Fibroblast of lung (primary cell): ENCODE data around the gene SLC13A1. TPM values are rescaled to one million over a fixed set of nuclear protein-coding genes. Genes with fewer than 3 reads are reported as not detected.

Source experiments
- DNase-seq, 2 donors: peaks; one replicate each; pipeline versions ENCODE4 v3.0.0 to v3.0.0-alpha.2; 2010; ENCODE audit warnings: low read depth in 2 of 2
- H2AFZ ChIP-seq: 2 replicates; pipeline ENCODE4 v1.5.1; 2012; ENCODE audit warnings: low read length, control low read depth, inconsistent platforms
- H3K27ac ChIP-seq: 2 replicates; pipeline ENCODE4 v1.5.1; 2011; ENCODE audit warnings: low read length, control low read depth; ENCODE audit not compliant: insufficient read depth
- H3K27me3 ChIP-seq: 2 replicates; pipeline ENCODE4 v1.5.1; 2011; ENCODE audit warnings: mild to moderate bottlenecking, low read length; ENCODE audit not compliant: control insufficient read depth, insufficient read depth
- H3K36me3 ChIP-seq: 2 replicates; pipeline ENCODE4 v1.5.1; 2011; ENCODE audit warnings: low read length; ENCODE audit not compliant: control insufficient read depth, insufficient read depth
- H3K4me1 ChIP-seq: 2 replicates; pipeline ENCODE4 v1.5.1; 2011; ENCODE audit warnings: low read length; ENCODE audit not compliant: control insufficient read depth, insufficient read depth; ENCODE audit errors: extremely low read depth
- H3K4me2 ChIP-seq: 2 replicates; pipeline ENCODE4 v1.5.1; 2011; ENCODE audit warnings: low read length, control low read depth; ENCODE audit not compliant: insufficient read depth; ENCODE audit errors: extremely low read depth
- H3K4me3 ChIP-seq, 4 experiments: fragments of 200-600 bp in 1 of 4; sonication (generic) in 1 of 4; replicated peaks in 1 of 4; 2 replicates each; pipeline ENCODE4 v1.5.1; 2011 to 2016; ENCODE audit warnings: low read length in 4 of 4, low read depth in 3 of 4, mild to moderate bottlenecking in 3 of 4, control low read depth in 2 of 4, inconsistent platforms in 1 of 4, mixed read lengths in 1 of 4; ENCODE audit not compliant: insufficient read depth in 1 of 4; ENCODE audit errors: control extremely low read depth in 1 of 4
- H3K79me2 ChIP-seq: 2 replicates; pipeline ENCODE4 v1.5.1; 2012; ENCODE audit warnings: mild to moderate bottlenecking, low read length, inconsistent platforms; ENCODE audit not compliant: control insufficient read depth, insufficient read depth
- H3K9ac ChIP-seq: 2 replicates; pipeline ENCODE4 v1.5.1; 2011; ENCODE audit warnings: mild to moderate bottlenecking, low read length, control low read depth; ENCODE audit not compliant: insufficient read depth
- H3K9me3 ChIP-seq: 2 replicates; pipeline ENCODE4 v1.5.1; 2012; ENCODE audit warnings: low read depth, low read length; ENCODE audit not compliant: control insufficient read depth, insufficient read depth
- H4K20me1 ChIP-seq: 2 replicates; pipeline ENCODE4 v1.5.1; 2011; ENCODE audit warnings: low read length; ENCODE audit not compliant: control insufficient read depth, insufficient read depth; ENCODE audit errors: extremely low read depth
- CTCF ChIP-seq, 2 donors: IDR thresholded peaks in 1 of 2; conservative IDR thresholded peaks in 1 of 2; 1 replicate in 1 of 2; 2 replicates in 1 of 2; pipeline ENCODE4 v1.5.1; 2011 to 2012; ENCODE audit warnings: low read length in 2 of 2, control low read depth in 1 of 2, inconsistent platforms in 1 of 2, low read depth in 1 of 2, mild to moderate bottlenecking in 1 of 2
- EZH2 ChIP-seq: IDR thresholded peaks from 2 replicates; pipeline ENCODE4 v1.5.1; 2012; ENCODE audit warnings: low read length, control low read depth, mild to moderate bottlenecking; ENCODE audit errors: missing control alignments
- polyA plus RNA-seq, 2 donors: library from polyadenylated mRNA; depleted of rRNA in 1 of 2; stranded (reverse) in 1 of 2; unstranded in 1 of 2; fragments of >200 nt; gene quantifications; 2 replicates each; pipeline ENCODE4 v1.2.1, GENCODE V29; 2011 to 2012; ENCODE audit warnings: missing spikeins in 1 of 2
- total RNA-seq: library from RNA; depleted of rRNA; stranded (reverse); fragments of >200 nt; gene quantifications from 2 replicates; pipeline ENCODE4 v1.2.1, GENCODE V29; 2014

The SLC13A1 gene
- total and polyA plus RNA-seq, 2 donors (not counting 1 experiment from before 2014, with no cell fraction given): not detected

- Histone ChIP-seq H3K4me3 (no peak overlapping the region), H4K20me1 (no peaks in the 10 kb centered on the region), H3K36me3 (no peaks in the 10 kb centered on the region), H3K27me3 (no peaks in the 10 kb centered on the region), H3K79me2 (no peaks in the 10 kb centered on the region), H2AFZ (no peak overlapping the region), H3K9ac (no peak overlapping the region), H3K27ac (no peak overlapping the region), H3K4me1 (no peaks in the 10 kb centered on the region), H3K9me3 (no peaks in the 10 kb centered on the region), H3K4me2 (no peak overlapping the region)
- no peak for DNase-seq
- no peak for TF ChIP-seq CTCF (conservative IDR thresholded peaks at IDR 0.05 in 1 of 2, IDR thresholded peaks at IDR 0.05 in 1 of 2; ENCODE audit: low read depth in 1 of 2, low read length in 2 of 2)
- TF ChIP-seq EZH2: no peak
Observed at GRCh38 chr7:123201901-123202300, 2.1 kb upstream of the SLC13A1 start.

GRCh38 chr7:123198668-123199652 lies 809 bp downstream of the SLC13A1 start:
- no peaks in the 10 kb centered on the region for H3K9me3 ChIP-seq
- no peaks in the 10 kb centered on the region for H3K27me3 ChIP-seq
- no peaks in the 10 kb centered on the region for H3K4me1 ChIP-seq
- H3K4me2 ChIP-seq: no peak overlapping the region
- H3K27ac ChIP-seq: no peak overlapping the region
- no peaks in the 10 kb centered on the region for H3K79me2 ChIP-seq
- TF ChIP-seq EZH2 (no peak), CTCF (conservative IDR thresholded peaks at IDR 0.05 in 1 of 2, IDR thresholded peaks at IDR 0.05 in 1 of 2; ENCODE audit: low read depth in 1 of 2, low read length in 2 of 2) (no peak)
- H3K4me3 ChIP-seq: no peak overlapping the region
- no peaks in the 10 kb centered on the region for H3K36me3 ChIP-seq
- DNase-seq: no peak
- H4K20me1 ChIP-seq: no peaks in the 10 kb centered on the region
- H3K9ac ChIP-seq: no peak overlapping the region
- H2AFZ ChIP-seq: no peak overlapping the region

- no peaks in the 10 kb centered on the region for H3K36me3 ChIP-seq
- H3K4me3 ChIP-seq: no peak overlapping the region
- no peak overlapping the region for H3K9ac ChIP-seq
- no peak for DNase-seq
- H3K27me3 ChIP-seq: no peaks in the 10 kb centered on the region
- H3K9me3 ChIP-seq: no peaks in the 10 kb centered on the region
- H2AFZ ChIP-seq: no peak overlapping the region
- H3K4me2 ChIP-seq: no peak overlapping the region
- no peaks in the 10 kb centered on the region for H3K4me1 ChIP-seq
- no peaks in the 10 kb centered on the region for H3K79me2 ChIP-seq
- no peak overlapping the region for H3K27ac ChIP-seq
- no peaks in the 10 kb centered on the region for H4K20me1 ChIP-seq
- TF ChIP-seq EZH2 (no peak), CTCF (conservative IDR thresholded peaks at IDR 0.05 in 1 of 2, IDR thresholded peaks at IDR 0.05 in 1 of 2; ENCODE audit: low read depth in 1 of 2, low read length in 2 of 2) (no peak)
Observed at GRCh38 chr7:123198111-123198510, 1.7 kb downstream of the SLC13A1 start.
